Stomach (tissue), 9 donors: Measurements from ENCODE around the gene TCF12. TPM values are rescaled to one million over a fixed set of nuclear protein-coding genes. Genes with fewer than 3 reads are reported as not detected.

Experiments used
- DNase-seq, 2 donors: peaks; one replicate each; pipeline versions ENCODE4 v3.0.0 to v3.0.0-alpha.2; 2013 to 2019
- H3K27ac ChIP-seq, 5 donors: fragments of 200-600 bp in 4 of 5; sonication (generic) in 4 of 5; one replicate each; pipeline ENCODE4 v1.5.1; 2013 to 2019; ENCODE audit warnings: mild to moderate bottlenecking in 1 of 5, moderate library complexity in 1 of 5
- H3K27me3 ChIP-seq, 3 donors: fragments of 200-600 bp; sonication (generic); one replicate each; pipeline ENCODE4 v1.5.1; 2017 to 2019; ENCODE audit warnings: mixed run types in 1 of 3
- H3K36me3 ChIP-seq, 4 donors: fragments of 200-600 bp; sonication (generic); 1 replicate in 3 of 4; 2 replicates in 1 of 4; pipeline ENCODE4 v1.5.1; 2016 to 2019
- H3K4me1 ChIP-seq, 4 donors: fragments of 200-600 bp; sonication (generic); one replicate each; pipeline ENCODE4 v1.5.1; 2016 to 2019
- H3K4me3 ChIP-seq, 4 donors: fragments of 200-600 bp; sonication (generic) in 3 of 4; one replicate each; pipeline ENCODE4 v1.5.1; 2016 to 2019; ENCODE audit warnings: mild to moderate bottlenecking in 1 of 4
- H3K9me3 ChIP-seq, 4 donors: fragments of 200-600 bp; sonication (generic); one replicate each; pipeline ENCODE4 v1.5.1; 2016 to 2019
- EP300 ChIP-seq: sonication (generic); formaldehyde crosslinking; IDR thresholded peaks from one replicate; pipeline ENCODE4 v1.6.1; 2017; ENCODE audit warnings: antibody characterized with exemption
- POLR2A ChIP-seq, 4 donors: fragments of 450-650 bp; IDR thresholded peaks; one replicate each; pipeline ENCODE4 v1.6.1; 2016; ENCODE audit warnings: antibody characterized with exemption in 4 of 4, control low read depth in 2 of 4, mild to moderate bottlenecking in 1 of 4, moderate library complexity in 1 of 4
- POLR2AphosphoS5 ChIP-seq, 3 donors: sonication (generic); formaldehyde crosslinking; IDR thresholded peaks; one replicate each; pipeline ENCODE4 v1.6.1; 2016; ENCODE audit warnings: antibody characterized with exemption in 3 of 3
- WGBS, 5 donors: extraction: QIAGEN DNeasy Blood & Tissue Kit in 3 of 5; methylation state at CpG; one replicate each; pipeline versions ENCODE4 v1.1.5 to v1.1.7; 2013 to 2018; 5-methylcytosine and 5-hydroxymethylcytosine counted together
- intact Hi-C: fragments of 100-400 bp; cut with DNase I; formaldehyde crosslinking; loops from one replicate; pipeline ENCODE4 v1.15.1; 2023; ENCODE audit warnings: low total_unique reads
- polyA plus RNA-seq, 3 donors: library from polyadenylated mRNA; stranded (reverse); fragments of 200-250 nt; gene quantifications; one replicate each; pipeline ENCODE4 v1.2.3, GENCODE V29; 2013
- total RNA-seq, 5 donors: library from RNA; depleted of rRNA; stranded (reverse); fragments of >200 nt; gene quantifications; one replicate each; pipeline versions ENCODE4 v1.1.0 to v1.2.3, GENCODE V29; 2014 to 2016
- TF ChIP-seq, protein P1 (sequence below), 7 experiments: fragments of 450-650 bp in 4 of 7; fragments of 200-600 bp in 3 of 7; sonication (generic) in 3 of 7; IDR thresholded peaks; one replicate each; pipeline ENCODE4 v1.5.1; 2016 to 2019; ENCODE audit warnings: antibody characterized with exemption in 7 of 7, control low read depth in 2 of 7, mild to moderate bottlenecking in 1 of 7
- donor health status: healthy with polysubstance abuse.
- donor health status: Bipolar disorder and iron deficiency.
- donor health status: healthy.

The TCF12 gene
- total and polyA plus RNA-seq, 8 donors, result 11.2 to 462 (median 130) TPM

GRCh38 chr15:56933410-56933809, 15.0 kb downstream of the TCF12 start:
- peaks cover 0 to 7% (median 0%) of the 10 kb centered on the region in 4 donors for H3K9me3 ChIP-seq
- H3K36me3 ChIP-seq, result peaks cover 0 to 17% (median 4%) of the 10 kb centered on the region in 4 donors
- intact Hi-C loops, result no loop called here
- TF ChIP-seq, protein P1, sequence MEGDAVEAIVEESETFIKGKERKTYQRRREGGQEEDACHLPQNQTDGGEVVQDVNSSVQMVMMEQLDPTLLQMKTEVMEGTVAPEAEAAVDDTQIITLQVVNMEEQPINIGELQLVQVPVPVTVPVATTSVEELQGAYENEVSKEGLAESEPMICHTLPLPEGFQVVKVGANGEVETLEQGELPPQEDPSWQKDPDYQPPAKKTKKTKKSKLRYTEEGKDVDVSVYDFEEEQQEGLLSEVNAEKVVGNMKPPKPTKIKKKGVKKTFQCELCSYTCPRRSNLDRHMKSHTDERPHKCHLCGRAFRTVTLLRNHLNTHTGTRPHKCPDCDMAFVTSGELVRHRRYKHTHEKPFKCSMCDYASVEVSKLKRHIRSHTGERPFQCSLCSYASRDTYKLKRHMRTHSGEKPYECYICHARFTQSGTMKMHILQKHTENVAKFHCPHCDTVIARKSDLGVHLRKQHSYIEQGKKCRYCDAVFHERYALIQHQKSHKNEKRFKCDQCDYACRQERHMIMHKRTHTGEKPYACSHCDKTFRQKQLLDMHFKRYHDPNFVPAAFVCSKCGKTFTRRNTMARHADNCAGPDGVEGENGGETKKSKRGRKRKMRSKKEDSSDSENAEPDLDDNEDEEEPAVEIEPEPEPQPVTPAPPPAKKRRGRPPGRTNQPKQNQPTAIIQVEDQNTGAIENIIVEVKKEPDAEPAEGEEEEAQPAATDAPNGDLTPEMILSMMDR (IDR thresholded peaks at IDR 0.05), result no peak
- no peak for TF ChIP-seq POLR2A (IDR thresholded peaks at IDR 0.05)
- no peak for TF ChIP-seq EP300
- TF ChIP-seq POLR2AphosphoS5 (IDR thresholded peaks at IDR 0.05), result no peak
- H3K27ac ChIP-seq, result no peak overlapping the region
- no peak overlapping the region for H3K4me3 ChIP-seq
- no peaks in the 10 kb centered on the region for H3K27me3 ChIP-seq
- no peak for DNase-seq
- 32 to 49% (median 44%) methylated on average over 1 of the region's 1 CpG for WGBS, 5 donors
- H3K4me1 ChIP-seq, result peaks cover 15 to 52% (median 37%) of the 10 kb centered on the region in 4 donors

DNA sequence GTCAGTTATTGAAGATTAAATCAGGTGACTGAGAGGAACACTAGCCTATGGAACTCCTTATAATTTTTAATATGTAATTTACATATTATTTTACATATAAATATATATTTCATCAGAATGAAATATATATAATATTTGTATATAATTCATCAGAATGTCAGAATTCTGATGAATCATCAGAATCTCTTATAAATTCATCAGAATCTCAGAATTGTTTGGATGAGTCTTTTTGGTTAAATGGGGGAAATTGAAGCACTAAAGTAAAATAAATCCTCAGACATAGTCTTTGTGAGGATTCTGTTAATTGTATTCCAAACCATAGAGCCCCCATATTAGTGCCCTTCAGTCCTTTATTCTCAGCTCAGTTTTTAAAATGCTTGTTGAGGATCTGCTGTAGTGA, 15.4 kb downstream of the TCF12 start:
- Histone ChIP-seq H3K36me3 (peaks cover 0 to 17% (median 4%) of the 10 kb centered on the region in 4 donors), H3K27me3 (no peaks in the 10 kb centered on the region), H3K27ac (no peak overlapping the region), H3K4me1 (peaks cover 15 to 51% (median 37%) of the 10 kb centered on the region in 4 donors), H3K4me3 (no peak overlapping the region), H3K9me3 (peaks cover 0 to 7% (median 0%) of the 10 kb centered on the region in 4 donors)
- no peak for DNase-seq
- no peak for TF ChIP-seq POLR2A (IDR thresholded peaks at IDR 0.05)
- no peak for TF ChIP-seq POLR2AphosphoS5 (IDR thresholded peaks at IDR 0.05)
- TF ChIP-seq, protein P1 (IDR thresholded peaks at IDR 0.05), result no peak
- no peak for TF ChIP-seq EP300
- intact Hi-C loops, result no loop called here

- H3K36me3 ChIP-seq, result peaks cover 0 to 17% (median 4%) of the 10 kb centered on the region in 4 donors
- DNase-seq, result no peak
- no peak overlapping the region for H3K27ac ChIP-seq
- H3K4me1 ChIP-seq, result peaks cover 15 to 50% (median 36%) of the 10 kb centered on the region in 4 donors
- no peaks in the 10 kb centered on the region for H3K27me3 ChIP-seq
- intact Hi-C loops, result no loop called here
- H3K4me3 ChIP-seq, result no peak overlapping the region
- peaks cover 0 to 7% (median 0%) of the 10 kb centered on the region in 4 donors for H3K9me3 ChIP-seq
- 68 to 78% (median 78%) methylated on average over 5 of the region's 5 CpGs for WGBS, 5 donors
- no peak for TF ChIP-seq POLR2A (IDR thresholded peaks at IDR 0.05)
- no peak for TF ChIP-seq EP300
- TF ChIP-seq POLR2AphosphoS5 (IDR thresholded peaks at IDR 0.05), result no peak
- TF ChIP-seq, protein P1 (IDR thresholded peaks at IDR 0.05), result no peak
Measured at GRCh38 chr15:56934269-56934668, 15.8 kb downstream of the TCF12 start.

GRCh38 chr15:56936929-56937328, 18.5 kb downstream of the TCF12 start:
- intact Hi-C loops, result no loop called here
- DNase-seq, result no peak
- peaks cover 10 to 42% (median 20%) of the 10 kb centered on the region in 4 donors for H3K4me1 ChIP-seq
- no peak overlapping the region for H3K27ac ChIP-seq
- peaks cover 0 to 7% (median 0%) of the 10 kb centered on the region in 4 donors for H3K9me3 ChIP-seq
- H3K36me3 ChIP-seq, result peaks cover 0 to 17% (median 4%) of the 10 kb centered on the region in 4 donors
- TF ChIP-seq POLR2AphosphoS5 (IDR thresholded peaks at IDR 0.05) (no peak), EP300 (no peak), POLR2A (IDR thresholded peaks at IDR 0.05) (no peak)
- TF ChIP-seq, protein P1 (IDR thresholded peaks at IDR 0.05), result no peak
- no peak overlapping the region for H3K4me3 ChIP-seq
- H3K27me3 ChIP-seq, result no peaks in the 10 kb centered on the region
- 82 to 91% (median 89%) methylated on average over 5 of the region's 5 CpGs for WGBS, 5 donors
